ENCODE measurements around the gene ZNF497. TPM values are rescaled to one million over a fixed set of nuclear protein-coding genes. Genes with fewer than 3 reads are reported as not detected.

ZNF497 gene
- total and polyA plus RNA-seq, 9 of the 15 experiments (the other 6 are each of a cell fraction or from before 2014, with no cell fraction given): 0.06 to 0.98 (median 0.44) TPM; not detected in 1

- TF ChIP-seq CREB1 (IDR thresholded peaks at IDR 0.05): no peak; the same call in 1 of the 2 replicates
- TF ChIP-seq CREB1 (CRISPR knock-in tag; IDR thresholded peaks at IDR 0.05): no peak; the same call in 1 of the 2 replicates
- no peak for TF ChIP-seq CREBBP (IDR thresholded peaks at IDR 0.05; ENCODE audit: low read depth, low read length)
- no peak for TF ChIP-seq TAF15 (IDR thresholded peaks at IDR 0.05; ENCODE audit: low read depth, low read length)
- no peak for TF ChIP-seq ZNF699 (CRISPR knock-in tag; IDR thresholded peaks at IDR 0.05; ENCODE audit: insufficient replicate concordance)
- TF ChIP-seq ZMIZ1 (IDR thresholded peaks at IDR 0.05; ENCODE audit: low read depth in 2 of 2, low read length in 2 of 2): 0 out of 4 replicates have a peak, but pooled peaks of 1 of the 2 experiments have one; percentile 9
- no peak for TF ChIP-seq ZNF707 (CRISPR knock-in tag; conservative IDR thresholded peaks at IDR 0.05)
- peak; percentile 87 for TF ChIP-seq ZNF24 (IDR thresholded peaks at IDR 0.05)
- TF ChIP-seq ZNF121 (CRISPR knock-in tag; conservative IDR thresholded peaks at IDR 0.05): no peak
- TF ChIP-seq ZNF830 (CRISPR knock-in tag; IDR thresholded peaks at IDR 0.05): no peak
- TF ChIP-seq SFPQ (IDR thresholded peaks at IDR 0.05; ENCODE audit: low read depth, low read length): no peak
- 0 out of 2 replicates have a peak, but pooled peaks have one; percentile 72 for TF ChIP-seq MBD2 (IDR thresholded peaks at IDR 0.05; ENCODE audit: borderline replicate concordance, low read depth)
- TF ChIP-seq RB1 (IDR thresholded peaks at IDR 0.05; ENCODE audit: low read depth): no peak; the same call in 1 of the 2 replicates
- peak in 1 of 2 experiments; percentile 35; a peak in 2 of 4 replicates for TF ChIP-seq FOXK2 (conservative IDR thresholded peaks at IDR 0.05 in 1 of 2, IDR thresholded peaks at IDR 0.05 in 1 of 2; ENCODE audit: low read depth in 2 of 2)
- TF ChIP-seq GATAD2B (IDR thresholded peaks at IDR 0.05; ENCODE audit: borderline replicate concordance): no peak
- no peak for TF ChIP-seq ZNF518B (CRISPR knock-in tag; IDR thresholded peaks at IDR 0.05)
- no peak for TF ChIP-seq SMARCC2 (IDR thresholded peaks at IDR 0.05; ENCODE audit: low read depth)
Observed at GRCh38 chr19:58362272-58362994, at the start of gene ZNF497 (continued).

All from K562 (cell line).